ENCODE data around the gene NR5A1.

NR5A1 gene

DNA sequence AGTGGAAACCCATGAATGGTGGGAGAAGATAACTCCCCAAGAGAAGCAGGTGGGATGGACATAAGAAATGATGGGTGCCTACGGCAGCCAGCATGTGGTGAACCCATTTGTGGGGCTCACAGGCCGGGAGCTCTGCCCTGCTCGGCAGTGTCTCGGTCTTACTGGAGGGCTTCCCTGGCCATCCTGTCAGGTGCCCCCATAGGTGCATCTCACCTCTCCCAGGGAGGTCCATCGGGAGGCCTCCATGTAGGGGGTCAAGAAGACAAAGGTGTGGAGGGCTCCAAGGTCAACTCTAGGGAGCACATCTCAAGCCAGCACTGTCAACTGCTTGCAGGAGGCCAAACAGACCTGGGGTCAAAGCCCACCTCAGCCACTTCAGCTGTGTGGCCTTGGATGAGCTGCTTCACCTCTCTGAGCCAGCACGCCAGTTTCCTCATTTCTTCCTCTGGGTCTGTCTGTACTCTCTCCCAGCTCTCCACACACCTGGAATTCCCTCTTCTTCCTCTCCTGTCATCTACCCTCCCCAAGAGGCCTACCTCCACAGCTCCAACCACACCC lies 67.4 kb downstream of the NR5A1 start:
- TF ChIP-seq, protein P1, sequence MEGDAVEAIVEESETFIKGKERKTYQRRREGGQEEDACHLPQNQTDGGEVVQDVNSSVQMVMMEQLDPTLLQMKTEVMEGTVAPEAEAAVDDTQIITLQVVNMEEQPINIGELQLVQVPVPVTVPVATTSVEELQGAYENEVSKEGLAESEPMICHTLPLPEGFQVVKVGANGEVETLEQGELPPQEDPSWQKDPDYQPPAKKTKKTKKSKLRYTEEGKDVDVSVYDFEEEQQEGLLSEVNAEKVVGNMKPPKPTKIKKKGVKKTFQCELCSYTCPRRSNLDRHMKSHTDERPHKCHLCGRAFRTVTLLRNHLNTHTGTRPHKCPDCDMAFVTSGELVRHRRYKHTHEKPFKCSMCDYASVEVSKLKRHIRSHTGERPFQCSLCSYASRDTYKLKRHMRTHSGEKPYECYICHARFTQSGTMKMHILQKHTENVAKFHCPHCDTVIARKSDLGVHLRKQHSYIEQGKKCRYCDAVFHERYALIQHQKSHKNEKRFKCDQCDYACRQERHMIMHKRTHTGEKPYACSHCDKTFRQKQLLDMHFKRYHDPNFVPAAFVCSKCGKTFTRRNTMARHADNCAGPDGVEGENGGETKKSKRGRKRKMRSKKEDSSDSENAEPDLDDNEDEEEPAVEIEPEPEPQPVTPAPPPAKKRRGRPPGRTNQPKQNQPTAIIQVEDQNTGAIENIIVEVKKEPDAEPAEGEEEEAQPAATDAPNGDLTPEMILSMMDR (conservative IDR thresholded peaks at IDR 0.05) = no peak
- no peak for TF ChIP-seq ZFX (IDR thresholded peaks at IDR 0.05)
- no peak overlapping the region for H3K27ac ChIP-seq

DNA sequence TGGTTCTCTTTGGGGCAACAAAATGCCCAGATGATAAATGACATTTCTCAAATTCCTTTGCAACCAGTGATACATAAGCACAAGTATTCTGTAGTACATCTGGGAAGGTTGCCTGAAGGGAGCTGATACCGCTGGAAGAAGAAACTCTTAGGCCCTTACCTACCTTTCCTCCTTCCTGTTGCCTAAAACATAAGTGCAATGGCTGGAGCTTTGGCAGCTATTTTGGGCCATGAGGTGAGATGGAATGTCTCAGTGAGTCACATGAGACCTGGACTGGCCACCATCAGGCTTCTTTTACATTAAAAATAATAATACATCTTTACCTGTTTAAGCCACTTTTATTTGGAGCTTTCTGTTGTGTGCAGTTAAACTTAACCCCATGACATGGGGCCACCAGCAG lies 68.1 kb downstream of the NR5A1 start:
- H3K27ac ChIP-seq = no peak overlapping the region

DNA sequence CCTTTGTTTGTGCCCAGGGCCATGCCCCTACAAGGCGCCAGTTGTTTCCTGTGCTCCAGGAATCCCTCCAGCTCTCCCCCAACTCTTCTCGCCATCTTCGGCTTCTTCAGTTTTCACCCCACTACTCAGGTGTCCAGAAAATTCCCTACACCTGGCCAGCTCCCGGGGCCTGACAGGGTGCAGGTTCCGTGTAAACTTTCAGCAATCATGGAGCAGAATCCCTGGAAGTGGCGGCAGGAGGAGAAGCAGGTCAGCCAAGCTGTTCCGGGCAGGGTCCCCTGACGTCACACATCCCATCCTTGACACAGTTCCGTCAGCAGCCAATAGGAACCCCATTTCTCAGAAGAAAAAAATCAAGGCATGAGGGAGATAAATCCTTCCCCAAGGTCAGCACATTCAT lies 69.1 kb downstream of the NR5A1 start:
- TF ChIP-seq ZFX (IDR thresholded peaks at IDR 0.05) = no peak
- TF ChIP-seq, protein P1 (conservative IDR thresholded peaks at IDR 0.05) = no peak
- no peak overlapping the region for H3K27ac ChIP-seq

More for the DNA sequence above, 68.1 kb downstream of the NR5A1 start:
- TF ChIP-seq, protein P1 (conservative IDR thresholded peaks at IDR 0.05) = no peak
- no peak for TF ChIP-seq ZFX (IDR thresholded peaks at IDR 0.05)

- H3K27ac ChIP-seq = no peak overlapping the region
- TF ChIP-seq ZFX (IDR thresholded peaks at IDR 0.05) = no peak
- TF ChIP-seq, protein P1 (conservative IDR thresholded peaks at IDR 0.05) = no peak
These were observed 70.1 kb downstream of the NR5A1 start for GRCh38 chr9:124437086-124437485.

DNA sequence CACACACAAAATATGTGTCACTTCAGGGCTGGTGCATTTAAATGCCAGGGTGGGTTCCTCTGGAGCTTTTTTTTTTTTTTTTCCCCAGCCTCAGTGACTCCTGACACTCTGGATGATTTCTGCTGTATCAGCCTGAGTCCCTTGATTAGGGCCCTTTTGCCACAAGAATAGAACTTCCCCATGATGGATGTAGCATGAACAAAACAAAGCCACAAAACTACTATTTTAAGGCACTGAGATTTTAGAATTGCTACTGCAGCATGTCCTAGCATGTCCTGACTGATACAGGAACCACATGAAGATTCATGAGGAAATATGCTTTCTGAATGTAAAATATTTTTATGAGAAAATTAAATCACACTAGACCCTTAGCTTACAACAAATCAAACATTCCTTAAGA lies 70.9 kb downstream of the NR5A1 start:
- no peak overlapping the region for H3K27ac ChIP-seq
- TF ChIP-seq, protein P1 (conservative IDR thresholded peaks at IDR 0.05) = no peak
- no peak for TF ChIP-seq ZFX (IDR thresholded peaks at IDR 0.05)
